HG03103 (cell line): ENCODE results near the gene FILIP1L.
"Not testable (repeated sequence)": the region's sequence is repeated elsewhere in the genome, so short reads cannot be mapped to it uniquely, and the experiment has no call there.

Experiments used
- ATAC-seq: cut with Tn5 transposase; IDR thresholded peaks from one replicate; pipeline ENCODE4 v1.9.1; 2021; ENCODE audit warnings: low read depth; ENCODE audit not compliant: unreplicated experiment

The FILIP1L gene

DNA sequence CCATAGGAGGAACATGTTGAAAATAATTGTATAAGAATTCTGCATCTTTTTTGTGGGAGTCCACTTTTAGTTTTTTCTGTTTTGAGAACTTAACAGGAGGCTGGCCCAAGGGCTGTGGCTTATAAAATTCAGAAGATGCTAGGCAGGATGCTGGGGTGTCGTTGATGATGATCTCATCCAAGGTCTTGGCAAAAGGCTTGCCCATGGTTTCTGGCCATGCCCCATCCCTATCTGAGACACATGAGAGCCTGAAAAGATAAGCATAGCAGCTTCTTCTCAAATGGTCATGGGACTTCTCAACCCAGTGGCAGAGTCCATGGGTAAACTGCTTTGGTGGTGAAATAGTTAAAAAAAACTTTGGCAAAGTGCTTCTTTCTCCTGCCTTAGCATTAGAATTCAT lies 261.4 kb downstream of the FILIP1L start:
- ATAC-seq: no peak

DNA sequence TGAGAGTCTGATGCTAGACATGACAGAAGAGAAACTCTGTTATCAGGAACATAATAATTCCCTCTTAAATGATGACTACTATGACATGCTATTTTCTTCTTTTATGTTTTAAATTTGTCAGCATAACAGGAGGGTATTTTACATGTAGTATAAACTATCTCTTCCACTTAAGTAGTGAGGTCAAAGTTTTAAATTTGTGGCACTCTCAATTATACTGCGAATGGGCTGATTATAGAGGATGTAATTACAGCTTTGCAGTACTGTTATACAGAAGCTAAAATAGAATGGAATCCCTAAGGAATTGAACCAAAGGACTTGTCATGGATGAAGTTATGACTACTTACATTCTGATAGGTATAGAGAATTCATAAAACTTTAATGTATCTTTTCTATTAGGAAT lies 262.3 kb downstream of the FILIP1L start:
- ATAC-seq: no peak

- no peak for ATAC-seq
These were observed 263.7 kb downstream of the FILIP1L start for GRCh38 chr3:99850608-99851007.

DNA sequence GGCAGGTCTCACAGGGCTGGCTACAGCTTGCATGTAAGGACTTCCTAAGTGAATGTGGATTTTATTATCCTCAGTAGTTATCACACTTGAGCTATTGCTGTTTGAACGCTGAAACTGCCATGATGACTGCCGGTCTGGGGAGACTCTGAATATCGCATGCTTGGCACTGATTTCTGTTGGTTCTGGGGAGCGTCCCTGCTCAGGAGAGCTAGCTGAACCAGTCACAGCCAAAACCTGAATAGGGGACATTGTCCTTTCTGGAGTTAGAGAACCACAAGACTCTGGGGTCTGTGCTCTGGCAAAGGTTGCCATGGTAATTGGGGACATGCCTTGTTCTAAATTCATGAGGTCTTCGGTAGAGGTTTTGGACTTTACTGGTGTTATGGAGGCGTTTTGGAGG lies 265.9 kb downstream of the FILIP1L start:
- no peak for ATAC-seq

DNA sequence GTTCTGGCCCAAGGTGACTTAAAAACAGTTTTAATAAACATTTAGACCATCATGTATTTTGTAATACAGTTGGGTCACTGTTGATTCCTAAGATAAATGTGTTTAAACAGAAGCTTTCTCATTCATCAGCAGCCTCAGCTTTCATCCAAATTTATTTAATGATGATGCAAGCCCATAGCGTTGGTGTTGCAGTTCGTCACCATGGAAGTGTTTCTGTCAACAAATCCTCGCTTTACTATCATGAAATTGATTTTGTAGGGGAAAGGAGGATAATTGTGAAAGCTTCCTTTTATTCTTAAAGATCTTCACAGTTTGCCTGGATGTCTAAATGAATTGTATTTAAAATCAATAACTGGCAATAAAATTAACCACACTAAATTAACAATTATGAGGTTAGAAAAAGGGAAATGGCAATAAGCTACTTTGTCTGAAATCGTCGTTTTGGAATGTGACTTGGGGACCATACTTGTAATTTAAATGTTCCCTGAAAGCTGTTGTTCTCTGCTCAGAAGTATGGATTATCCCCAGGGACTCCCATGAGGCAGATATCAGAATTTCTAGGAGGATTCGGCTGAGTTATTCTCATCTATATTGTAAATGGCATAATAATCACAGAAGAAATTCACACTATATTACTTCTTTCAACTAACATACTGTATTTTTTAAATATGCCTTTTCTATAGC lies 267.7 kb downstream of the FILIP1L start:
- ATAC-seq: no peak

- no peak for ATAC-seq
These were observed 268.3 kb downstream of the FILIP1L start for GRCh38 chr3:99845999-99846398.

DNA sequence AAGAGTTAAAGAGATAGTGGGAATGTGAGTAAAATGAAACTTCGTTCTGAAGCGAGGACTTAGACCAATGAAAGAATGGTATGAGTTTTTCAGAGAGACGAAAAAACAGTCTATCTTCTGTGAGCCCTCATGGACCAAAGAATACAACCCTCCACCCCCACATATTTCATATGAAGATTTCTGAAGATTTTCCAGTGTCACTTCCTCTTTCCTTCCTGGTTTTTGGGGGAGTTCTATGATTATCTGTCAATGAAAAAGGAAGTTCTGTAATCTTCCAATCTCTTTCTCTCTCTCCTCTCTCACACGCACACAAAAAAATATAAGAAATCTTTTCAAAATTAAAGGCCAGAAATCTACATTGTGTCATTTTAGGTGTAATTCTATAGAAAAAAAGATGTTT lies 269.0 kb downstream of the FILIP1L start:
- no peak for ATAC-seq

- no peak for ATAC-seq
These were observed 270.6 kb downstream of the FILIP1L start for GRCh38 chr3:99843590-99844258.

DNA sequence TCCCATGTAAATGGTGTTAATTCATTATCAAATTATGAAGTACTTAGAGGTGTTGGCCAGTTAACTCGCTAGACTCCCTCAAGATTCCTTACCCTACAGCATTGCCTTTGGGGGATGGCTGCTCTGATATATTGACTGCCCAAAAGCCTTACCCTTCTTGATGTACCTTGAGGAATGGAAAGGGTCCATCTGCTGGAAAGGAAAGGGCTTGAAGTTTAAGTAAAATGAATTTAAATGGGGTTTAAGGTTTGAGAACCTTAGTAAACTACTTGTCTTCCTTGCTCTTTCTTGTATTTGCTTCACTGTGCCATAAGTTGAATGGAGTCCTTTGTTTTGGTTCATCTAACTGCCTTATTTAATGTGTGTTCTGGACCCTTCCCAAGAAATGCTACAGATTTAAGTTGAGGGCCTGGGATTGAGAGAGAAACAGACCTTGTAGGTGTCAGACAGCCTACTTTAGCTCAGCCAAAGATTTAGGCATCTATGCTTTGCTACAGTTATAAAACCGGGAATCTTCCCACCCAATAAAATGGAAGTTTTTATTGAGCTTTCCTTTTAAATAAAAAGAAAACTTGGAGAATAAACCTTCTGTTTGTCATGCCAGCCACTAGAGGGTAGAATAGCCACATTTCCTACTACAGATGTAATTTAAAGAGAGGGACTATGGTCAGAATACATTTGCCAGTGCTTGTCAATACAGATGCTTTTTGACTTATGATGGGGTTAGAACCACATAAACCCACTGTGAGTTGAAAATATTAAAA lies 271.3 kb downstream of the FILIP1L start:
- no peak for ATAC-seq

GRCh38 chr3:99841949-99842348 lies 272.4 kb downstream of the FILIP1L start:
- ATAC-seq: not testable (repeated sequence)

DNA sequence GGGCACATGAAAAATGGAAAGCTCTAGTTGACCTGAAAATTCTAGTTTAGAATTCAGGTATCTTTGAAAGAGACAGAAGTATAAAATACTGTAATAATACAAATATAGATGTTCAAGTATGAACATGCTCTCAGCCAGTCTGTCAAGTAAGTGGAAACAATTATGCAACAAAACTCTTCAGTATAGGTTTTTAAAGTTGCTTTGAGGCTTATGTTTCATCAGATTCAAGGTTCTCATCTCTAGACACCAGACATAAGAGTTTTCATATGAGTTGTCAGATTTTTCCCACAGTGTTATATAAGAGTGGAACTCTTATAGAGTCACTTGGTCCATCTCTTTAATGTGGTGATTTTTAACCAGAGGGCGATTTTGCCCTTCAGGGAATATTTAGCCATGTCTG lies 274.7 kb downstream of the FILIP1L start:
- no peak for ATAC-seq

GRCh38 chr3:99838755-99839154 lies 275.5 kb downstream of the FILIP1L start:
- no peak for ATAC-seq

DNA sequence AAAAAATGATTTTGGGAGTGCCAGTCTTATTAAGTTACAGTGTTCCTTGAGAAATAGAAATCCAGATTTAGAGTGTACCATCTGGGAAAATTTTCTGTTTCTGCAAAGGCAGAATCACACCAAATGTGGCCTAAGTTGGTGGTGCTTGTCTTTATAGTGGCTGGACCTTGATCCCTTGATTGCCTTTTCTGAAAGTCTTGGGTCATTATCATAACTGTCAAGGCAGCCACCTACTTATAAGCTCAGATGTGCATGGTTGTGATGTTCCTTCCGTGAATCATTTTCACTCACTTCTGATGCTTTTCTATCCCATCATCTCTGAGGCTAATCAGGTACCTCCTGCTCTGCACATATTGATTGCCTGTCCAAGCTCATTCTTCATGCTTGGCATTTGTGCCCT lies 276.6 kb downstream of the FILIP1L start:
- ATAC-seq: no peak

DNA sequence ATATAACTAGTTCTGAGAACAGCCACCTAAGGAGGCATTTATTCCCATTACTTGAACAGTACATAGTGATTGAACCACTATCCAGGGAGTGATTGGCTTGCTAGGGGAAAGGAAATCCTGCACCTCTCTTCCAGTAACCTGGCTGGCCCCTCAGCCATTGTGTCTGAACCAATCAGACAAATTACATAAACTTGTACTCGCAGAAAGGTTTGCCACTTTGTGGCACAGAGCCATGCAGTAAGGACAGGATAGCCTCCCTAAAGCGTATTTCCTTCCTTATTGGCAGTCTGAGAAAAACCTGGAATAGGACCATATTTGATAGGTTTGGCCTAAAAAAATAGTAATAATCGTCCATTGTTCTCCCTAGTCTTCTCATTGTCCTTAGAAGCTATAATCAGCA lies 277.6 kb downstream of the FILIP1L start:
- ATAC-seq: no peak

GRCh38 chr3:99834211-99834957 lies 279.9 kb downstream of the FILIP1L start:
- no peak for ATAC-seq

GRCh38 chr3:99833617-99834205 lies 280.6 kb downstream of the FILIP1L start:
- ATAC-seq: no peak

GRCh38 chr3:99829844-99830243 lies 284.5 kb downstream of the FILIP1L start:
- ATAC-seq: no peak

DNA sequence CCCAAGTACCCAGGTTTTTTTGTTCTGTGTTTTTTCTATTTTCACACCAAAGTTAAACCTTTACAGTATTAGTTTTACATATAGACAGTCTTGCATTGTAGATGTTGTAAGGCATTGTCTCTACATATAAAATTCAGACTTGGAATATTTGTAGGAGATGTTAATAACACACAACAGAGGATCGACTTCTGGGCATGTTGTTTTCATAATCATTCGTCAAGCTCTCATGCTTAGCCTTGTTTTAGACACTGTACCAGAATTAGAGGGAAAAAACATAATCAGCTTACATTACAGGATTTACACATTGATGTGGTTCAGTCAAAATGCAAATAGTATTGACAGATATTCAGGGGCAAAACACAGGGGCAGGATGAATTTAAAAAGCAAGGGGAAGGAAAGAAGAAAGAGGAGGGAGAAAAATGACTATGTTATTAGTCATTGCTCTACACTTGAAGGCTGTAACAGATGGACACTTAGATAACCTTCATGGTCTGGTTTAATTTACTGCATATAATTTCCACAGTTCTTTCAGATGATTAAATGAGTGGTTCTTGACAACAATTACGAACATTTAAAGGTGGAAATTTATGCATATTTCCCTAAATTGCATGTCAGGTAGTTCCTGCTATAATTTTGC lies 289.2 kb downstream of the FILIP1L start:
- no peak for ATAC-seq

- no peak for ATAC-seq
These were observed 290.3 kb downstream of the FILIP1L start for GRCh38 chr3:99823723-99824711.
